ENCODE measurements around the gene SUCO.

SUCO gene

GRCh38 chr1:172653015-172653709 is 120.2 kb downstream of the SUCO start:
- no peak for DNase-seq

DNA sequence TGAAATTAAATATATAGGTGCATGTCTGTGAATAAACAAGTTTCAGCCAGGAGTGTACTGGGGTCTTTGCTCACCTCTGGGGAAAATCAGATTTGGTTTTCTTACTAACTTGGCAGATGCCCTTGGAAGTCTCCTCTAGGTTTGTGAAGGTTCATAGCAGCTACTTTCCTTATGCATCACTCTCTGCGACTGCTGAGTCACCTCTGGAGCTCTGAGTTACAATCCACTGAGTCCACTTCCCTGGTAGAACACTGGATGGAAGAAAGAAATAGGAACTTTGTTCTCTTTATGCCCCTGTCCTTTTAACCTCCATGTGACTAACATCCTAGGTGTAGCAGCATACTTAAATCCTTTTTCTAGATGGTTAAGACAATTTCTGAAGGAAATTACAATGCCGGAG is 121.6 kb downstream of the SUCO start:
- no peak for DNase-seq

DNA sequence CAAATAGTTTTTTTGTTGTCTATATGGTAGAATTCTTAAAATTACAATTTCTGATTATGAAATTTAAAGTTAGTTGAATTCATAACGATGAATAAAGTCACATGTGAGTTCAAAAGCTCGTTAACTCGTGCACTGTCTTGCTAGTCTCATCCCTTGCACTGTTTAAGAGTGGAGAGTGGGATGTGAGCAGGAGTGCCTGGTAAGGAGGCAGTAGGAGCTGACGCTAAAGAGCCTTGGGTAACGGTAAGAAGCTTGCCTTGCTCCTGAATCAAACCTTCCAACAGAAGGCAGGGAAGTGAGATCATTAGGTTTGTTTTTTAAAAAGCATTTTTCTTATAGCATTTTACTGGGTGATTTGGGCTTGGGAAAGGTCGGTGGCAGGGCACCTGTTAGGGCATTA is 123.6 kb downstream of the SUCO start:
- no peak for DNase-seq

DNA sequence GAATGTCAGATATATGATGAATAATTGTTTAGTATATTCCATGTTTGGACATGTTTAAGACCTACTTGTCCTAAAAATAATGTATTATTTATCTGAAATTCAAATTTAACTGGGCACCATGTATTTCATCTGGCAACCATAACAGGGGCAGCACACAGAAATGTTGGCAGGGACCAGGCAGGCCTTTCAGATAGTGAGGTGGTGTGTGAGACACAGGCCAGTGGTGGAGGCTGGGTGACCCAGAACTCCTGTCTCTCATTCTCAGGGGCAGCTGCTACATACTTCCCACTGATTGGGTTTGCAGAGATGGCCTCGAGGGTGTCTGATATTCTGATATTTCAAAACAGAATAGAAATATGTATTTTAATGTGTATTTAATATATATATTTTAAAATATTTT is 124.6 kb downstream of the SUCO start:
- DNase-seq, result no peak

GRCh38 chr1:172658871-172659453 is 126.0 kb downstream of the SUCO start, which contains the start of gene FASLG:
TSS of gene FASLG (plus strand) at chr1:172659103. CDS start at chr1:172659202, 99 bp downstream.
- no peak for DNase-seq

GRCh38 chr1:172661107-172661506 is 128.2 kb downstream of the SUCO start:
- DNase-seq, result no peak

Measured in RPMI8226 (cell line).